Stimulated activated CD8-positive, alpha-beta memory T cell treated with anti-CD3 and anti-CD28 coated beads, Interleukin-2, amount 100 ng/mL, for 1 hour (primary cell): Measurements from ENCODE around the gene AZGP1.
"Not testable (repeated sequence)": the region's sequence is repeated elsewhere in the genome, so short reads cannot be mapped to it uniquely, and the experiment has no call there.

Source experiments
- DNase-seq, 2 donors: peaks; one replicate each; pipeline ENCODE4 v3.0.0-alpha.2; 2020; ENCODE audit warnings: low read depth in 2 of 2

AZGP1 gene

GRCh38 chr7:99975782-99976521 is at the start of gene AZGP1:
AZGP1 (minus strand) TSS chr7:99976031; CDS start chr7:99976020, 11 bp downstream.
- DNase-seq = no peak

GRCh38 chr7:100024020-100024619 is 48.3 kb upstream of the AZGP1 start:
- DNase-seq = no peak

- DNase-seq = no peak
Measured at GRCh38 chr7:100023526-100023925, 47.7 kb upstream of the AZGP1 start.

GRCh38 chr7:100022621-100023020 is 46.8 kb upstream of the AZGP1 start:
- no peak for DNase-seq

- no peak for DNase-seq
Measured at GRCh38 chr7:100021297-100021696, 45.5 kb upstream of the AZGP1 start.

GRCh38 chr7:100019908-100020307 is 44.1 kb upstream of the AZGP1 start:
- DNase-seq = no peak

- no peak for DNase-seq
Measured at GRCh38 chr7:100017875-100018274, 42.0 kb upstream of the AZGP1 start.

- DNase-seq = no peak
Measured at GRCh38 chr7:100017300-100017699, 41.5 kb upstream of the AZGP1 start.

- no peak for DNase-seq
Measured at GRCh38 chr7:100016215-100016901, 40.5 kb upstream of the AZGP1 start.

GRCh38 chr7:100015232-100016214 is 39.7 kb upstream of the AZGP1 start, which contains the start of gene ZKSCAN1:
ZKSCAN1 (plus strand) TSS chr7:100015596; CDS start chr7:100023507, 7,911 bp downstream.
- DNase-seq = peak; percentile 68 to 70

GRCh38 chr7:100013328-100013676 is 37.5 kb upstream of the AZGP1 start:
- no peak for DNase-seq

- DNase-seq = not testable (repeated sequence)
Measured at GRCh38 chr7:100012385-100013327, 36.8 kb upstream of the AZGP1 start.

- no peak for DNase-seq
Measured at GRCh38 chr7:100011516-100011915, 35.7 kb upstream of the AZGP1 start.

- no peak for DNase-seq
Measured at GRCh38 chr7:100010901-100011300, 35.1 kb upstream of the AZGP1 start.

- DNase-seq = not testable (repeated sequence)
Measured at GRCh38 chr7:100009952-100010351, 34.1 kb upstream of the AZGP1 start.

- DNase-seq = no peak
Measured at GRCh38 chr7:100008525-100008924, 32.7 kb upstream of the AZGP1 start.

- no peak for DNase-seq
Measured at GRCh38 chr7:100007887-100008286, 32.1 kb upstream of the AZGP1 start.

GRCh38 chr7:100003711-100004661 is 28.2 kb upstream of the AZGP1 start:
- DNase-seq = no peak

- DNase-seq = no peak
Measured at GRCh38 chr7:100000239-100000638, 24.4 kb upstream of the AZGP1 start.
